Fibroblast of lung (primary cell): ENCODE results near the gene SORCS2. TPM values are rescaled to one million over a fixed set of nuclear protein-coding genes. Genes with fewer than 3 reads are reported as not detected.

Source experiments
- DNase-seq, 2 donors: peaks; one replicate each; pipeline versions ENCODE4 v3.0.0 to v3.0.0-alpha.2; 2010; ENCODE audit warnings: low read depth in 2 of 2
- H2AFZ ChIP-seq: 2 replicates; pipeline ENCODE4 v1.5.1; 2012; ENCODE audit warnings: low read length, control low read depth, inconsistent platforms
- H3K27ac ChIP-seq: 2 replicates; pipeline ENCODE4 v1.5.1; 2011; ENCODE audit warnings: low read length, control low read depth; ENCODE audit not compliant: insufficient read depth
- H3K27me3 ChIP-seq: 2 replicates; pipeline ENCODE4 v1.5.1; 2011; ENCODE audit warnings: mild to moderate bottlenecking, low read length; ENCODE audit not compliant: control insufficient read depth, insufficient read depth
- H3K36me3 ChIP-seq: 2 replicates; pipeline ENCODE4 v1.5.1; 2011; ENCODE audit warnings: low read length; ENCODE audit not compliant: control insufficient read depth, insufficient read depth
- H3K4me1 ChIP-seq: 2 replicates; pipeline ENCODE4 v1.5.1; 2011; ENCODE audit warnings: low read length; ENCODE audit not compliant: control insufficient read depth, insufficient read depth; ENCODE audit errors: extremely low read depth
- H3K4me2 ChIP-seq: 2 replicates; pipeline ENCODE4 v1.5.1; 2011; ENCODE audit warnings: low read length, control low read depth; ENCODE audit not compliant: insufficient read depth; ENCODE audit errors: extremely low read depth
- H3K4me3 ChIP-seq, 4 experiments: fragments of 200-600 bp in 1 of 4; sonication (generic) in 1 of 4; replicated peaks in 1 of 4; 2 replicates each; pipeline ENCODE4 v1.5.1; 2011 to 2016; ENCODE audit warnings: low read length in 4 of 4, low read depth in 3 of 4, mild to moderate bottlenecking in 3 of 4, control low read depth in 2 of 4, inconsistent platforms in 1 of 4, mixed read lengths in 1 of 4; ENCODE audit not compliant: insufficient read depth in 1 of 4; ENCODE audit errors: control extremely low read depth in 1 of 4
- H3K79me2 ChIP-seq: 2 replicates; pipeline ENCODE4 v1.5.1; 2012; ENCODE audit warnings: mild to moderate bottlenecking, low read length, inconsistent platforms; ENCODE audit not compliant: control insufficient read depth, insufficient read depth
- H3K9ac ChIP-seq: 2 replicates; pipeline ENCODE4 v1.5.1; 2011; ENCODE audit warnings: mild to moderate bottlenecking, low read length, control low read depth; ENCODE audit not compliant: insufficient read depth
- H3K9me3 ChIP-seq: 2 replicates; pipeline ENCODE4 v1.5.1; 2012; ENCODE audit warnings: low read depth, low read length; ENCODE audit not compliant: control insufficient read depth, insufficient read depth
- H4K20me1 ChIP-seq: 2 replicates; pipeline ENCODE4 v1.5.1; 2011; ENCODE audit warnings: low read length; ENCODE audit not compliant: control insufficient read depth, insufficient read depth; ENCODE audit errors: extremely low read depth
- EZH2 ChIP-seq: IDR thresholded peaks from 2 replicates; pipeline ENCODE4 v1.5.1; 2012; ENCODE audit warnings: low read length, control low read depth, mild to moderate bottlenecking; ENCODE audit errors: missing control alignments
- polyA plus RNA-seq, 2 donors: library from polyadenylated mRNA; depleted of rRNA in 1 of 2; stranded (reverse) in 1 of 2; unstranded in 1 of 2; fragments of >200 nt; gene quantifications; 2 replicates each; pipeline ENCODE4 v1.2.1, GENCODE V29; 2011 to 2012; ENCODE audit warnings: missing spikeins in 1 of 2
- total RNA-seq: library from RNA; depleted of rRNA; stranded (reverse); fragments of >200 nt; gene quantifications from 2 replicates; pipeline ENCODE4 v1.2.1, GENCODE V29; 2014
- TF ChIP-seq, protein P1 (sequence below), 2 donors: IDR thresholded peaks in 1 of 2; conservative IDR thresholded peaks in 1 of 2; 1 replicate in 1 of 2; 2 replicates in 1 of 2; pipeline ENCODE4 v1.5.1; 2011 to 2012; ENCODE audit warnings: low read length in 2 of 2, control low read depth in 1 of 2, inconsistent platforms in 1 of 2, low read depth in 1 of 2, mild to moderate bottlenecking in 1 of 2

SORCS2 gene
- total and polyA plus RNA-seq, 2 donors (not counting 1 experiment from before 2014, with no cell fraction given): 0.17 to 0.41 TPM

DNA sequence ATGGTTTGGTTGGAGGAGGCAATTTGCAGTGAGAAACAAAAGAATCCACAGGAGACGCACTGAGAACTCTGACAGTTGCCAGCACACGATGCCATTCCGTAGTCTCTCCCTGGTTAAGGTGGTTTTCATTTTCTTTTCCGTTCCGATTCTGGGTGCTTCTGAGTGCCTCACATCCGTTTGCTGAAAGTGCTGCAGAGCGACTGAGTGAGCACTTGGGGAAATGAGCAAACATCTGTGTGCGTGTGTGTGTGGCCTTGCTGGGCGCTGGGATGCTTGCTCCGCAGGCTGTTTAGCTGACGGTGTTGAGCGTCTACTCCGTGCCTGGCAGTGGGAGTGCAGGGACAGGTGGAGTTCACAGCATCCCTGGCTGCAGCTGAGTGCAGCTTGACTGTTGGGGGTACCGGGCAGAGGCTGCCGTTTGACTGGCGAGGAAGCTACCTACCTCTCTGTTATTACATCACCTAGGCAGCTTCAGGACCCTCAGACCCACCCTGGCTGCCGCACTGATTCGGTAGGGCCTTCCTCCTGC lies 49.3 kb downstream of the SORCS2 start:
- TF ChIP-seq, protein P1, sequence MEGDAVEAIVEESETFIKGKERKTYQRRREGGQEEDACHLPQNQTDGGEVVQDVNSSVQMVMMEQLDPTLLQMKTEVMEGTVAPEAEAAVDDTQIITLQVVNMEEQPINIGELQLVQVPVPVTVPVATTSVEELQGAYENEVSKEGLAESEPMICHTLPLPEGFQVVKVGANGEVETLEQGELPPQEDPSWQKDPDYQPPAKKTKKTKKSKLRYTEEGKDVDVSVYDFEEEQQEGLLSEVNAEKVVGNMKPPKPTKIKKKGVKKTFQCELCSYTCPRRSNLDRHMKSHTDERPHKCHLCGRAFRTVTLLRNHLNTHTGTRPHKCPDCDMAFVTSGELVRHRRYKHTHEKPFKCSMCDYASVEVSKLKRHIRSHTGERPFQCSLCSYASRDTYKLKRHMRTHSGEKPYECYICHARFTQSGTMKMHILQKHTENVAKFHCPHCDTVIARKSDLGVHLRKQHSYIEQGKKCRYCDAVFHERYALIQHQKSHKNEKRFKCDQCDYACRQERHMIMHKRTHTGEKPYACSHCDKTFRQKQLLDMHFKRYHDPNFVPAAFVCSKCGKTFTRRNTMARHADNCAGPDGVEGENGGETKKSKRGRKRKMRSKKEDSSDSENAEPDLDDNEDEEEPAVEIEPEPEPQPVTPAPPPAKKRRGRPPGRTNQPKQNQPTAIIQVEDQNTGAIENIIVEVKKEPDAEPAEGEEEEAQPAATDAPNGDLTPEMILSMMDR (conservative IDR thresholded peaks at IDR 0.05 in 1 of 2, IDR thresholded peaks at IDR 0.05 in 1 of 2; ENCODE audit: low read depth in 1 of 2, low read length in 2 of 2): no peak
- TF ChIP-seq EZH2: no peak
- Histone ChIP-seq H3K27ac (no peak overlapping the region), H3K27me3 (no peaks in the 10 kb centered on the region), H3K4me3 (no peak overlapping the region), H2AFZ (no peak overlapping the region), H3K4me1 (no peaks in the 10 kb centered on the region), H3K36me3 (no peaks in the 10 kb centered on the region), H3K9me3 (no peaks in the 10 kb centered on the region), H3K4me2 (no peak overlapping the region), H3K79me2 (no peaks in the 10 kb centered on the region), H3K9ac (no peak overlapping the region), H4K20me1 (no peaks in the 10 kb centered on the region)
- DNase-seq: no peak

DNA sequence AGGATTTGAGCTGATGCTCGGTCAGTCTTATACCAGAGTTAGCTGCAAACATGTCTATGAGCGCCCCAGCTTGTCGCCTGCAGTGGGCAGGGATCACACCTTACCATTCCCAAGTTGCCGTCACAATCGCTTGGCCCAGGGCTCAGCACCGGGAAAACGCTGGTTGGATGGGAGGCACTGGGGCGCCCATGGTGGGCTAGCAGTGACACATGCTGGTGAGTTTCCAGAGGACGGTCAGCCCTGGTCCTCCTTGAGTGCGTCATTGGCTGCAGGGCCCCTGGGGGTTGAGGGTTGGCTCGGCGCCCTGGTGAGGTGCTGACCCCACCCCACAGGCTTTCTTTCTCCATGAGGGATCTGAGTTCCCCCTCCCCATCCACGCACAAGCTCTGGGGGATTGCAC lies 50.4 kb downstream of the SORCS2 start:
- Histone ChIP-seq H3K27me3 (no peaks in the 10 kb centered on the region), H3K4me3 (no peak overlapping the region), H3K9me3 (no peaks in the 10 kb centered on the region), H3K4me1 (no peaks in the 10 kb centered on the region), H2AFZ (no peak overlapping the region), H3K9ac (no peak overlapping the region), H3K79me2 (no peaks in the 10 kb centered on the region), H3K27ac (no peak overlapping the region), H3K4me2 (no peak overlapping the region), H3K36me3 (no peaks in the 10 kb centered on the region), H4K20me1 (no peaks in the 10 kb centered on the region)
- DNase-seq: no peak
- no peak for TF ChIP-seq EZH2
- TF ChIP-seq, protein P1 (conservative IDR thresholded peaks at IDR 0.05 in 1 of 2, IDR thresholded peaks at IDR 0.05 in 1 of 2; ENCODE audit: low read depth in 1 of 2, low read length in 2 of 2): no peak

DNA sequence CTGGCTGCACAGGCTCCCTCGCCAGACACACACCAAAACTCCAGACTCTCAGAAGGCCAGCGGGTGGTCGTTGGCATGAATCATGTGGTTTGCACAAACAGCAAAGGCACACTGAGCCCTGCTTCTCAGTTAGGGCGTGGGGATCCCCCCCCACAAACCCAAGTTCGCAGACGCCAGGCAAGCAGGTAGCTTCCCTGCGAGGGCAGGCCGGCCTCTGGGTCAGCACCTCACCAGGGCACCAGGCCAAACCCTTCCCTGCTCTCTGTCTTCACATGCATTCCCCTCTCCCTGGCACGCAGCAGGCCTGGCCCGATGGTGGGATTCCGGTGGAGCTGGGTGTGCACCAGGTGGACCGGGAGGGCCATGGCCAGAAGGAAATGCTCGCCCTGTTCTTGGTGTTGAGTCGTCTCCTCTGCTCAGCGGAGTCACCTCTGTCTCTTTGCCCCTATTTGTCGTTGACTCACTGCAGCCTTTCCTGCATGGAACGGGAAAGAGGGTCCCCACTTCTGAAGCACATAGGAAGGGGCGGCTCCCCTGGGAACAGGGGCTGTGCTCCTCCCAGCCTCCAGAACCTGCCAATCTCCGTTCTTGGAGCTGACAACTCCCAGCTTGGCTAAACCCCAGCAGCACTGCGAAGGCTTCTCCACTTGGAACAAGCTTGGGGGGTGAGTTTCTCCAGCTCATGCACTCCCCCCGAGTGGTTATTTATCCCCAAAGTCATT lies 51.4 kb downstream of the SORCS2 start:
- Histone ChIP-seq H3K4me1 (no peaks in the 10 kb centered on the region), H3K9me3 (no peaks in the 10 kb centered on the region), H3K79me2 (no peaks in the 10 kb centered on the region), H3K27me3 (no peaks in the 10 kb centered on the region), H3K9ac (no peak overlapping the region), H3K4me2 (no peak overlapping the region), H3K36me3 (no peaks in the 10 kb centered on the region), H2AFZ (no peak overlapping the region), H4K20me1 (no peaks in the 10 kb centered on the region), H3K27ac (no peak overlapping the region), H3K4me3 (no peak overlapping the region)
- no peak for DNase-seq
- TF ChIP-seq, protein P1 (conservative IDR thresholded peaks at IDR 0.05 in 1 of 2, IDR thresholded peaks at IDR 0.05 in 1 of 2; ENCODE audit: low read depth in 1 of 2, low read length in 2 of 2): no peak
